Measurements from ENCODE around the gene TNNI3K. TPM values are rescaled to one million over a fixed set of nuclear protein-coding genes. Genes with fewer than 3 reads are reported as not detected.

Gene TNNI3K
- 22.8 TPM for total RNA-seq

GRCh38 chr1:74235153-74235552 lies at the start of gene TNNI3K:
TSS of gene TNNI3K (plus strand) at chr1:74235387. CDS start at chr1:74235452, 65 bp downstream.

GRCh38 chr1:74197657-74198552 lies 37.3 kb upstream of the TNNI3K start, which contains the start of the genes FPGT and LRRIQ3:
TSS of gene FPGT (plus strand) at chr1:74198242. CDS start at chr1:74198279, 37 bp downstream.
TSS of gene LRRIQ3 (minus strand) at chr1:74198176. CDS start at chr1:74183684, 14,492 bp downstream.

GRCh38 chr1:74512170-74512915 lies 277.2 kb downstream of the TNNI3K start, which contains the start of gene LRRC53:
TSS of gene LRRC53 (minus strand) at chr1:74512611. CDS start at chr1:74483349, 29,262 bp downstream.

Other genes with a start within 250 kb of the TNNI3K start
- gene LRRIQ3, start 37.2 kb upstream of the TNNI3K start, total RNA-seq = 1.3 TPM
- 27.2 TPM for gene FPGT, start 37.1 kb upstream of the TNNI3K start, total RNA-seq